Ecto neural progenitor cell (in vitro differentiated cells): Measurements from ENCODE around the gene NCOA1.
"Not testable (repeated sequence)": the region's sequence is repeated elsewhere in the genome, so short reads cannot be mapped to it uniquely, and the experiment has no call there.

Experiments used
- DNase-seq: peaks from one replicate; pipeline ENCODE4 v3.0.0-alpha.2; 2018; ENCODE audit warnings: low spot score

The NCOA1 gene

GRCh38 chr2:24474053-24474452, 17.0 kb upstream of the NCOA1 start:
- DNase-seq, result no peak

GRCh38 chr2:24477229-24477628, 13.8 kb upstream of the NCOA1 start:
- DNase-seq, result no peak

GRCh38 chr2:24478243-24478642, 12.8 kb upstream of the NCOA1 start:
- no peak for DNase-seq

GRCh38 chr2:24480245-24480644, 10.8 kb upstream of the NCOA1 start:
- DNase-seq, result no peak

GRCh38 chr2:24482251-24482971, 8.6 kb upstream of the NCOA1 start:
- no peak for DNase-seq

GRCh38 chr2:24482972-24483300, 8.1 kb upstream of the NCOA1 start:
- no peak for DNase-seq

GRCh38 chr2:24484677-24485076, 6.4 kb upstream of the NCOA1 start:
- DNase-seq, result not testable (repeated sequence)

GRCh38 chr2:24485197-24485596, 5.9 kb upstream of the NCOA1 start:
- no peak for DNase-seq

- no peak for DNase-seq
These were observed 4.3 kb upstream of the NCOA1 start for GRCh38 chr2:24486636-24487205.

GRCh38 chr2:24489465-24490180, 1.4 kb upstream of the NCOA1 start:
- DNase-seq, result no peak

GRCh38 chr2:24490181-24490689, 819 bp upstream of the NCOA1 start:
- DNase-seq, result peak; percentile 53

GRCh38 chr2:24491542-24492420, 727 bp downstream of the NCOA1 start:
- peak; percentile 72 for DNase-seq

- DNase-seq, result peak; percentile 52
These were observed 1.6 kb downstream of the NCOA1 start for GRCh38 chr2:24492421-24493279.

- DNase-seq, result no peak
These were observed 2.7 kb downstream of the NCOA1 start for GRCh38 chr2:24493713-24494112.

- DNase-seq, result no peak
These were observed 3.4 kb downstream of the NCOA1 start for GRCh38 chr2:24494410-24494809.

GRCh38 chr2:24495451-24495850, 4.4 kb downstream of the NCOA1 start:
- no peak for DNase-seq

- no peak for DNase-seq
These were observed 5.9 kb downstream of the NCOA1 start for GRCh38 chr2:24496959-24497358.

- no peak for DNase-seq
These were observed 6.6 kb downstream of the NCOA1 start for GRCh38 chr2:24497685-24498084.

GRCh38 chr2:24498121-24498520, 7.1 kb downstream of the NCOA1 start:
- DNase-seq, result no peak

- DNase-seq, result no peak
These were observed 10.8 kb downstream of the NCOA1 start for GRCh38 chr2:24501813-24502212.

GRCh38 chr2:24505534-24506275, 14.7 kb downstream of the NCOA1 start:
- no peak for DNase-seq
